HG03139 (cell line): ENCODE data around the gene ALKBH1.
"Not testable (repeated sequence)": the region's sequence is repeated elsewhere in the genome, so short reads cannot be mapped to it uniquely, and the experiment has no call there.

Experiments
- ATAC-seq: cut with Tn5 transposase; IDR thresholded peaks from one replicate; pipeline ENCODE4 v1.9.1; 2021; ENCODE audit not compliant: unreplicated experiment

ALKBH1 gene, protein sequence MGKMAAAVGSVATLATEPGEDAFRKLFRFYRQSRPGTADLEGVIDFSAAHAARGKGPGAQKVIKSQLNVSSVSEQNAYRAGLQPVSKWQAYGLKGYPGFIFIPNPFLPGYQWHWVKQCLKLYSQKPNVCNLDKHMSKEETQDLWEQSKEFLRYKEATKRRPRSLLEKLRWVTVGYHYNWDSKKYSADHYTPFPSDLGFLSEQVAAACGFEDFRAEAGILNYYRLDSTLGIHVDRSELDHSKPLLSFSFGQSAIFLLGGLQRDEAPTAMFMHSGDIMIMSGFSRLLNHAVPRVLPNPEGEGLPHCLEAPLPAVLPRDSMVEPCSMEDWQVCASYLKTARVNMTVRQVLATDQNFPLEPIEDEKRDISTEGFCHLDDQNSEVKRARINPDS

DNA sequence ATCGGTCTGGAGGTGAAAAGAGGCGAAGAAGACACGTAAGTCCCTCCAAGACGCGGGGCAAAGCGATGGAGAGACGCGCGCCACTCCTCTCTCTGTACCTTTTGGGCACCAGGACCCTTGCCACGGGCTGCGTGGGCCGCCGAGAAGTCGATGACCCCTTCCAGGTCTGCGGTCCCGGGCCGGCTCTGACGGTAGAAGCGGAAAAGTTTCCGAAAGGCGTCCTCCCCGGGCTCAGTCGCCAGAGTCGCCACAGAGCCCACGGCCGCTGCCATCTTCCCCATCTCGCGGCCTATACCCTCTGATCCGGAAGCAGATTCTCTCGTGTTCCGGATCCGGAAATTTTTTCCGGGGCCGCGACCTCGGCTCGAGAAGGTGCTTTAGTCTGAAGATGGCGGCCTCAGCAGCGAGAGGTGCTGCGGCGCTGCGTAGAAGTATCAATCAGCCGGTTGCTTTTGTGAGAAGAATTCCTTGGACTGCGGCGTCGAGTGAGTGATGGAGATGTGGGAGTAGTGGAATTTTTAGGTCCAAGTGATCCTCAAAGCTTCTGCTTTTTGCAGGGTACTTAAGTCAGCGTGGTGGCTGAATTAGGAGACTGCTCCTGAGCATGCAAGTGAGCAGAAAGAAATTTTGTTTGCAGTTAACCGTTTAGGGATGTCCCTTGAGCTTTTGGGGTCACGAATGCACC is at the start of gene ALKBH1, which contains the start of gene SLIRP:
Gene ALKBH1 (minus strand): TSS at position 300 of the 685 bp plus-strand sequence. CDS start 19 bp downstream, at position 281.
Gene SLIRP (plus strand): TSS at position 380 of the 685 bp plus-strand sequence. CDS start 9 bp downstream, at position 389.
- peak; percentile 99 for ATAC-seq

- no peak for ATAC-seq
Observed at GRCh38 chr14:77752799-77753516, 45.1 kb upstream of the ALKBH1 start.

GRCh38 chr14:77752266-77752665 is 44.4 kb upstream of the ALKBH1 start:
- no peak for ATAC-seq

GRCh38 chr14:77747425-77747824 is 39.6 kb upstream of the ALKBH1 start:
- not testable (repeated sequence) for ATAC-seq

DNA sequence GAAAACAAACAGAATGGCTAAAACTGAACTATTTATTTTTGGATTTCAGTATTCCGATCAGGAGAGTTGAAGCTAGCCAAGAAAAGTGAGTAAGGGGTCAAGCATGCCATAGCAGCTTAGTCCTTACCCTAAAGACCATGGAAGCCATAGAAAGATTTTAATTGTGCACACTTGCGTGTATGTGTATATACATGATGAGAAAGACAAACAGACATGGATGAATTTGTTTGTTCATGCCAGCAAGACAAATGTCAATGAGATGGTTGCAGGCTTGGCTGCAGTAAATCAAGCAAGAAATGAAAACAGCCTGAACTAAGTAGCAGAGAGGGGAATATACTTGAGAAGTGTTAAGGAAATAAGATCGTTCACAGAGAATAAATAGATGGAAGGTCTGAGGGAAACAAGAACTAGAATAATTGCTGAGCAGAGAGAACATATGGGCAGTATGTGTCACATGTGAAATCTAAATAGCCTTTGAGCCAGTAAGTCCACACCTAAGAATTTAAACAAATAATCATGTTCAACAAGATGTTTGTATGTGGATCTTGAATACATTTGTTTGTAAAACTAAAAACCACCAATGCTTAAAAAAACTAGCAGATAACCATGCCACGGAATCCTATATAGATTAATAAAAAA is 38.4 kb upstream of the ALKBH1 start:
- no peak for ATAC-seq

GRCh38 chr14:77741438-77741837 is 33.6 kb upstream of the ALKBH1 start:
- ATAC-seq: no peak

- ATAC-seq: no peak
Observed at GRCh38 chr14:77738559-77739250, 30.9 kb upstream of the ALKBH1 start.

GRCh38 chr14:77730976-77731497 is 23.2 kb upstream of the ALKBH1 start:
- no peak for ATAC-seq

DNA sequence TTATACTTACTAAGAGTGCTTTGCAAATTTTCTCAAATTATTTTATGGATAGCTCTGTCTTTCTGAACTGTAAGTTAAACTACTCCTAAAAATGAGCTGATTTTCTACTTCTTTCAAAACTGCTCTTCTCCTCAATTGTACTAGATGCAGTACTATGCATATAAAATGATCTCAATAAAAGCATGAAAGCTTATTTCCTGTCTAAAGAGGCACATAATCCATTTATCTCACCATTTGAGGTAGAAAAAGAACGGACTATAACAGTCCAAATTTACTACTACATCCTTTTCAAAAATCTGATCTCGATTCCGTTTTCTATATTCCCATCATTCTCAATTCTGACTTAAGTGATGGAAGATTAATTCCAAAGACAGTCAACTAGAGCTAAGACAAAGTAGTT is 14.5 kb upstream of the ALKBH1 start:
- ATAC-seq: no peak

- ATAC-seq: no peak
Observed at GRCh38 chr14:77721437-77721836, 13.6 kb upstream of the ALKBH1 start.

DNA sequence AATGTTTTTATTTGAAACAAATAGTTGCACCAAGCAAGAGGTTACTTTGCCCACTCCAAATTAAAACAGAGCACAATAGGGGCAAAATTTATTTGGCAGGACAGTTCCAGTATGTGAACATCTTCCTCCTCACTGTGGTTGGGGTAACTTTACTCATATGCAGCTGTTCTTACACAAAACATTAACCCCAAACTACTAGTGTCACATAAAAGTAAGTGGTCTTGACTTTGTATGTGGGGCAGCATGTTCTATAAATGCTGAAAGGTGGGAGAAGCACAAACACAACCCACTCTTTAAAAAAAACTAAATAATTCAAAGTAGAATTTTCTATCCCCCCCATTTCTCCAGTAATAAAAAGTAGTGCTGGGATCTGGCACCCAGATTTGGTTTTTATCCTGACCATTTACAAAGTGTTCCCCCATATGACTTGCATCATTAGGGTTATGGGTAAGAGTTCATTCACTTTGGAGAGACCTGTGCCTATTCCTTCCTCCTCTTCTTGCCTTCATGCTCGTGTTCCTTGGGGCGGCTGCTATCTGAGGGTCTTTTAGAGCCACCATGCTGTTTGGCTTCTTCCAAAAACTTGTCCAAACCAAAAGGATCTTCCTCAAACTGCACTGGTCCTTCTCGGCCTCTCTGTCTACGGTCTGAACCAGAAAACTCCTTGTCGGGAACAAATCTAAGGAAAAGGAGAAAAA is 9.9 kb upstream of the ALKBH1 start:
- ATAC-seq: no peak

- ATAC-seq: no peak
Observed at GRCh38 chr14:77714926-77715325, 7.1 kb upstream of the ALKBH1 start.

DNA sequence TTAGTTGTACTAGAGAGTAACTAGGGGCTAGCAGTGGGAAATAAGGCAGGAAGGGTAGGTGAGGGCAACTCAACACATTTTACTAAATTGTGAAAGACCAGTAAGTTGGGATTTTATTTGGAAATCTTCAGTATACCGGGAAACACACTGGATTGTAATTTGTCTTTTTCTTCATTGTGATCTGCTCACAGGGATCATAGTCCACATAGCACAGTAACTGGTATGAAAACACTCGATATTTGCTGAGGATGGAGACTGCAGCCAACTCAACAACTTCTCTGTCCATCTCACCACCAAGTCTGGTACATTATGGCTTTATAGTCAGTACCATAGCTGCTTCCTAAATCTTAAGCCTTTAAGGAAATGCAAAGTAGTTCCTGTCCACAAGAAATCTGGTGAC is 2.5 kb upstream of the ALKBH1 start:
- no peak for ATAC-seq

GRCh38 chr14:77709412-77709811 is 1.6 kb upstream of the ALKBH1 start:
- no peak for ATAC-seq

DNA sequence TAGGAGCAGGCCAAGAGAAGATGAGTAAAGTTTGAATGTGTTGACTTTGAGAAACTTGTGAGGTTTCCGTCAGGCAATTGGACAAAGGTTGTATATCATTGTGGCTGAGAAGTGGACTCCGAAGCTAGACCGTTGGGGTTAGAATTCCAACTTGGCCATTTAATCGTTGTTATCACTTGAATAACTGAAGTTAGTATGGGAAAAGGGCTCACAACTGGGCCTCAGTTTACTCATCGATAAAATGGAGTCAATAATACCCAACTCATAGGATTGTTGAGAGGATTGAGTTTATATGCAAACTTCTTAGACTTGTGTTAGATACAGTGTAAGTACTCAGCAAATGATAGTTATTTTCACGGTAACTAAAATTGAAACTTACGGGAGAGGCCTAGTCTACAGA is 926 bp upstream of the ALKBH1 start:
- no peak for ATAC-seq

DNA sequence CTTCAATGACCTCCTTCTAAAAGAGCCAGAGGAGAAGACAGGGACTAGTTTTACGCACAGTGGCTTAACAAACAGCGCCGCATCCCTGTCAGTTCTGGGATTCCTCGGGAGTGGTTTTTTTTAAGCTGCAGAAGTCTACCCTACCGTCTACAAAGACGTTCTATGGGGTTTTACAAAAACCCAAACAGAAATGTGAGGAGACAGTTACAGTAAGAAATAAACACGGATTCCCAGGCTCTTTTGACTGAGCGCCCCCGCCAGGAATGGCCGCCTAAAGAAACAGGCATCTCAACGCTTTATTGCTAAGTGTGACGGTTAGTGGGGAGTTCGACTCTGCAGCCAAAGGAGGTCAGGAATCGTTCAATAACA is 484 bp downstream of the ALKBH1 start:
- no peak for ATAC-seq

DNA sequence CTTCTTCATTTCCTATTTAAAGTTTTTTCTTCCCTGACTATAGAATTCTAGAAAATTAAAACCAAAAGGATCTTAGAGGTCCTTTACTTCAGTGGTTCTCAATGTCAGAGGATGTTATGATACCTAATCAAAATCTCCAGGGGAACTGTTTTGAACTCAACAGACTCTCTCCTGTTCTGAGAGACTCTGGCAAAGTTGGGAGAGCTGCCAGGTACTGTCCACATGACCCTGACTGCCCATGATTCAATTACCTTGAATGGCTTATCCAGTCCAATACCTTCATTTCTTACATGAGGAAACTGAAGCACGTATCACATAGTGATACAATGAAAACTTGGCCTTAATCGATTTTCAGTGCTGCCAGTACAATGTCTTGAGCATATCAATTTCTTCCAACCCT is 16.6 kb downstream of the ALKBH1 start:
- ATAC-seq: no peak

- ATAC-seq: no peak
Observed at GRCh38 chr14:77682158-77682553, 25.7 kb downstream of the ALKBH1 start.

GRCh38 chr14:77681196-77682157 is 26.3 kb downstream of the ALKBH1 start:
- no peak for ATAC-seq
